Daoy (cell line): ENCODE measurements around the gene TPSB2. TPM values are rescaled to one million over a fixed set of nuclear protein-coding genes. Genes with fewer than 3 reads are reported as not detected.
"Not testable (repeated sequence)": the region's sequence is repeated elsewhere in the genome, so short reads cannot be mapped to it uniquely, and the experiment has no call there.

Source experiments
- DNase-seq: peaks from one replicate; pipeline ENCODE4 v3.0.0-alpha.2; 2015; ENCODE audit warnings: low read depth
- total RNA-seq: library from RNA; depleted of rRNA; stranded (reverse); fragments of >200 nt; shearing (Covaris generic); gene quantifications from 2 replicates; pipeline ENCODE4 v1.2.3, GENCODE V29; 2014; rRNA removed

Gene TPSB2
- total RNA-seq = not detected in 2 replicates

DNA sequence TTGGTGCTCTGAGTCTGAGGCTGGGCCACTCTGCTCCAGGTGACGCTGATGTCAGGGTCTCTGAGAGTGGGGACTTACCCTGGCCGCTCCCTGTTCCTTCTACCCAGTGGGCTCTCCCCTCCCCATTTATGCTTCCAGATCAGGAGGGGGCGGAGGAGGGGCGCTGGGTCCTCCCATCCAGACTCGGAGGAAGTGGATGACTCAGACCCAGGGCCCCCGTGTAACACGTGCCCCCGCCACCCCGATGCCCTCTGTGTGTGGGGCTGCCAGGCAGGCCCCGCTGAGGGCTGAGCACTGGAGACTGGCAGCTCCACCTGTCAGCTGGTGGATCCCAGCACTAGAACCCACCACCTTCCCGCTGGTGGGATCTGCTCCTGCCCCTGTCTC lies at the start of gene TPSB2:
TSS of gene TPSB2 (minus strand) at position 101 of the 387 bp plus-strand sequence. CDS start 233 bp downstream, outside the sequence.
- not testable (repeated sequence) for DNase-seq

DNA sequence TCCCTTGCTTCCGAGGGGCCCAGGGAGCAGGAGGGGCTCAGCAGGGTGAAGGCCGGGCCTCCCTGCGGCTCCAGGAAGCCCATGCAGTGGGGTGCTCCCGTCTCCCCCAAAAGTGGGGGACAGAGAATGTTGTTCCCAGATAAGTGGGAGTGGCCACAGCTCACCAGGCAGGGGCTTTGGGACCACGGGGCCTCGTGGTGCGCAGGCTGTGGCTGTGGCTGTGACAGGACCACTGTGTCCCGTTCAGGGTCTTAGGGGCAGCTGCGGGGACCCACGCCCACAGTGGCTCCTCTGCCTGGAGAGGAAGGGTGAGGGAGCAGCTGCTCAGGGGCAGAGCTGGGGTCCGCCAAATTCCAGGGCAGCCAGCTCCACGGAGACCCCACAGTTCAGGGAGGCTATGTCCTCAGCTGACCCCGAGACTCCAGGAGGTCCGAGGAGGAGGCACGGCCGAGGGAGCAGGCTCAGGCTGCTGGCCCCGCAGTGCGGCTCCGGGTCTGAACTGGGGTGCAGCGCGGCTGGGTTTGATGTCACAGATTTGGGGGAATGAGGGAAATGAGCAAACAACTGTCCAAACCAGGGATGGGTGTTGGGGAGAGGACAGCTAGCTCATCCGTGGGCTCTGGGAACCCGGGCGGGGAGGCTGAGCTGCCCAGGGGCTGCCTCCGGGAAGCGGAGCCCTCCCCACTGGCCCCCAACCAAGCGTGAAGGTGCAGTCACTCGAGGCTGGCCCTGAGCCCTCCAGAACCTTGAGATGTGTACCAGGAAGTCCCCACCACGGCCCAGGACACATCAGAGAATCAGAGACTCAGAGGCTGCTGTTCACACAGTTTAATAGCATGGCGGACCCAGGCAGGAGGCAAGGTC lies 49.3 kb upstream of the TPSB2 start:
- DNase-seq = no peak

DNA sequence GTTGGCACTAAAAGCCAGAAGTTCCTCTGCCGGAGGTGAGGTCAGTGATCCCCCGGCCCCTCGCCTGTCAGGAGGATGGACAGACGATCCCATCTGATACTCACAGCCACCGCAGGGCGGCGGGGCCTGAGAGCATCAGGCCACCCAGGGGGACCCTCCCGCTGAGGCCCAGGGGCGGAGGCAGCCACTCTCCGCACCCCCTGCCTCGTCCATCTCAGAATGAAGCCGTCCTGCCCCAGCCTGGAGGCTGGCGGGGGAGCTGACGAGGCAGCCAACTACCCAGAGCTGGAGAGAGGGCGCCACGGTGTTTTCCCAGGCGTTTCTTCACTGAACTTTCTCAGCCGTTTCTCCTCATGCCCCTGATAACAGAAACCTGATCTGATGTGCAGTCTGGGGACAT lies 48.5 kb upstream of the TPSB2 start:
- no peak for DNase-seq

DNA sequence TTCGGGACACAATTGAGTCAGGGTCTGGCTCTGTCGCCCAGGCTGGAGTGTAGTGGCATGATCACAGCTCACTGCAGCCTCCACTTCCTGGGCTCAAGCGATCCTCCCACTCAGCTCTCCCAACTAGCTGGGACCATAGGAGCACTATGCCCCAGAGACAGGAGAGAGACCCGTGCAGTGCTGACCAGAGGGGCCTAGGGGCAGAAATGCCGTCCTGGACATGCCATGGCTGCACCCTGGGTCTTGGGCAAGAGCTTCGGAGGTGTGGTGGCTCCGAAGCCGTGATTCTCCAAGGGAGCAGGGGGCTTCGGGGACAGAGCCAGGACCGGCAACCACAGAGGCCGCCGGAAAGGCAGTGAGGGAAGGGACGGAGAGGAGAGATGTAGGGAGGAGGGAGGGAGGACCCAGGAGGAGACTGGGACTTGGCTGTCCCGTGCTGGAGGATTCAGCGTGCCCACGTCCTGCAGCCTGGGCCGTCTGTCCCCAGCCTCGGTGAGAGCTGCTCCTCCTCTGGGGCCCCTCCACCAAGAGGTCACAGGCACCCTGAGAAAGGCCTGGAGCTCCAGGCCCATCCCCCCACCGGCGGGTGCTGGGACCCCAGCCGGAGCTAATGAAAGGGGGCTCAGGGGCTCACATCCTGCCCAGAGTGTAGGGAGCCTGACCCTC lies 47.8 kb upstream of the TPSB2 start:
- no peak for DNase-seq

DNA sequence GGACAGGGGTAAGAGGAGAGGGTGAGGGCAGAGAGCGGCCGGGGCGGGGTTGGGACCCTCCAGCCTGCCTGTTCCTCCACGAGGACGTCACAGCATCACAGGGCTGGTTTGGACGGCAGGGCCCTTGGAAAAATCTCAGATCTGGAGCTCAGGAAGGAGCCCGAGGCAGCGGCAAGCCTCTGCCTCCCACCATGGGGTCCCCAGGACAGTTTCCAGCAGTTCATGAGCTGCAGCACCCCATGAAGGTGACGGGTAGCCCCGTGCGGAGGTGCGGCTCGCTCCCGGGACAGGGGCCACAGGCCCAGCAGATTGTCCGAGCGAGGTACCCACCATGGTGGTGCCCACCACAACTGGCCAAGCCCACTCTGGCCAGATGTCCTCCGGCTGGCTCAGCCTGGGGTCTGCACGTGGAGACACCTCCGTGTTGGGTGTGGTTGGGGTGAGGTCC lies 47.2 kb upstream of the TPSB2 start:
- no peak for DNase-seq

DNA sequence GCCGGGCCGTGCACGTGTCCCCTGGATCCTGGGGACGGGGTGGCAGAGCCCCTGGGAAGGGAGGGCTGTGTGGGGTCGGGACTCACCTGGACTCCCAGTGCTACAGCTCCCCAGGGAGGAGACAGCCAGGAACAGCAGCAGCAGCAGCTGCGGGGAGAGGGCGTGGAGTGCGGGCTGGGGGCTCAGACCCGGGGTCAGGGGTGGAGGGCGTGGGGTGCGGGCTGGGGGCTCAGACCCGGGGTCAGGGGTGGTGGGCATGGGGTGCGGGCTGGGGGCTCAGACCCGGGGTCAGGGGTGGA lies 46.5 kb upstream of the TPSB2 start:
- DNase-seq = no peak

DNA sequence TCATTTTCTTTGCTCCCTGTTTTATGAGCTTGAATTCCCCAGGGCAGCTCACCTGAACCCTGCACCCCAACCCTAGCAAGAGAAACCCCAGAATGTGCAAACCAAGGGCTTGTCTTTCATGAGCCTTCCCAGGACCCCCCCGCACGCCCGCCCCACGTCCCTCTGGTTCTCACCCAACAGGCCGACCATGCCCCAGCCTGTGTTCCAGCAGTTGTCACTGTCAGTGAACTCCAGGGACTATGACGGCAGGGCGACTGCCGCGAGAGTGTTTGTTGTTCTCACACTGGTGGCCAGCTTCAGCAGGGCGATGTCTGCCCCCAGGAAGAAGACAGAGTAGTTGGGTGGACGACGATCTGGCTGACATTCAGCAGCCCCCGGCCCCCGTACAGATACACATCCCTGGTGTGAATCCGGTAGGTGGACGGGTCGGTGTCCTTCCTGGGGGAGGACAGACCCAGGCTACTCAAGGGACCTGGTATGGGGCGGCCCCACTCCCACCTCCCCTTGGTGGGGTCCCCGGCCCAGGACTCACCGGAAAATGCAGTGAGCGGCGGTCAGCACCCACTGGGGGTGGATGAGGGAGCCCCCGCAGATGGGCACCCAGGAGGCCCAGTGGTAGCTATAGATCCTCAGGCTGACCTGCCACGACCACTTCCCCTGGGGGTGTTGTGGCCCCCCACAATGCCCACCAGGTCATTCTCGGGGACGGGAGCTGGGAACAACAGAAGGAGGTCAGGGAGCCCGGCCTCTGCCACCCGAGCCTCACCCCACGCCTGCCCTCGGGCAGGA lies 46.0 kb upstream of the TPSB2 start:
- no peak for DNase-seq

DNA sequence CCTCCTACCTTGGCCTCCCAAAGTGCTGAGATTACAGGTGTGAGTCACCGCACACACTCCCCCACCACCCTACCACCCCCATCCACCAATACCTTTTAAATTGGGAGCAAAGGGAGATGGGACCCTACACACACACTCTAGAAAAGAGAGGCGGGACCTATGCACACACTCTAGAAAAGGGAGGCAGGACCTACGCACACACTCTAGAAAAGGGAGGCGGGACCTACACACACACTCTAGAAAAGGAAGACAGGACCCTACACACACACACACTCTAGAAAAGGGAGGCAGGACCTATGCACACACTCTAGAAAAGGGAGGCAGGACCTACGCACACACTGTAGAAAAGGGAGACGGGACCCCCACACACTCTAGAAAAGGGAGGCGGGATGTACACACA lies 44.8 kb upstream of the TPSB2 start:
- no peak for DNase-seq

DNA sequence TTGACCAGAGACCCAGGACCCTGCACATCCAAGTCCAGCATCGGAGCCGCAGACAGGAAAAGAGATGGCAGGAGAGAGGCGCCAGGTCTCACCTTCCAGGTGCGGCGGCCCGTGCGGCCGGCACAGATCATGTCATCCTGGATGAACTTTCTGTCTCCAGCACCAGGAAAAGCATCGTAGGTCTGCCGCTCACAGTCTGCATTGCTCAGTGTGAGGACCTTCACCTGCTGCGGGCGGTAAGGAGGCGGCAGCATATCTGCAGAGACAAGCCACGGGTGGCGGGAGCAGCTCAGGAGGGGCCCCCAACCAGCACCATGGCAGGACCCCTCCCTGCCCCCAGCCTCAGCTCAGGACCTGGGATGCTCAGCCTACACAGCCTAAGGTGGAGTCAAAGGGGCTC lies 43.8 kb upstream of the TPSB2 start:
- no peak for DNase-seq

DNA sequence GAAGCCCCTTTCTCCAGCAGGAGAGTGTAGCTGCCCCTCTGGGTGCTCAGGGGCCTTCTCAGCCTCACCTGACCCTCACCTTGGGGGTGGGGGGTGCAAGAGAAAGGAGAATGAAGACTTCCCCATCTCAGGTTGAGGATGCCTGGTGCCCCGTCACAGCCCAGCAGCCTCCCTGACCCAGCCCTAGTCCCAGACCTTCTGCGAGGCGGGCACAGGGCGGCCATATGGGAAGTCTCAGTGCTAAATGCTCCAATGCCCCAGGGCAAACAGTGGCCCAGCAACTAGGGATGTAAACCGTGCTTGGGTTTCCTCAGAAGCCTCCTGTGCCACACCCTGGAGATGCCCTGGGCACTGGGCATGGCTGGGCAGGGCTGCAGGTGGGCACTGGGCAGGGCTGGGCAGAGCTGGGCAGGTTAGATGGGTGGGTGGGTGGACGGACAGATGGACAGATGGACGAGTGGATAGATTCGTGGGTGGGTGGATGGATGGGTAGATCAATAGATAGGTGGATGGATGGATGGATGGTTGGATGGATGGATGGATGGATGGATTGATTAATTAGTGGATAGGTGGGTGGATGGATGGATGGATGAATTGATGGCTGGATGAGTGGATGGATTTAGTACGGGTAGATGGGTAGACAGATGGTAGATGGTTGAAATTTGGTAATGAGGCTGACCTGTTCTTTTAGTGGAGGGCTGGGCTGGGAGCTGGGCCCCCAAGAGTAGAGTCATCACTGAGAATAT lies 42.6 kb upstream of the TPSB2 start:
- no peak for DNase-seq

DNA sequence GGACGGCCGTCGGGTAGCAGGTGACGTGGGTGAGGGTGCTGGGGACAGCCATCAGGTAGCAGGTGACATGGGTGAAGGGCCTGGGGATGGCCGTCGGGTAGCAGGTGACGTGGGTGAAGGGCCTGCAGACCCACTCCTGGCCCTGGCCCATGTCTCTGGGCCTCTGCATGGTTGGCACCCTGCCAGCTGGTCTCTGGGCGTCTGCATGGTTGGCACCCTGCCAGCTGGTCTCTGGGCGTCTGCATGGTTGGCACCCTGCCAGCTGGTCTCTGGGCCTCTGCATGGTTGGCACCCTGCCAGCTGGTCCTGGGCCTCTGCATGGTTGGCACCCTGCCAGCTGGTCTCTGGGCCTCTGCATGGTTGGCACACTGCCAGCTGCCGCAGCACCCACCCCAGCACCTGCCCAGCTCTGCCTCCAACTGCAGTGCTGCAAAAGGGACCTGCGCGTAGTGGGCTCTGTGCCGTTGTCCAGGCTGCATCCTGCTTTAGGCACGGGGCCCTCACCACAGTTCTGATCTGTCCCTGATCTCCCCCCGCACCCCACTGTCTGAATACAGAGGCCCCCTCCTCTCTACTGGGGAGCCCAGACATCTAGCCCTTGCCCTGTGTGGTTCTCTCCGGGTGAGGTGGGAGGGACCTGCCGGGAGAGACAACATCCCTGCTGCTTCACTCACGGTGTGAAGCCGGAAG lies 41.9 kb upstream of the TPSB2 start:
- peak; percentile 35 for DNase-seq

DNA sequence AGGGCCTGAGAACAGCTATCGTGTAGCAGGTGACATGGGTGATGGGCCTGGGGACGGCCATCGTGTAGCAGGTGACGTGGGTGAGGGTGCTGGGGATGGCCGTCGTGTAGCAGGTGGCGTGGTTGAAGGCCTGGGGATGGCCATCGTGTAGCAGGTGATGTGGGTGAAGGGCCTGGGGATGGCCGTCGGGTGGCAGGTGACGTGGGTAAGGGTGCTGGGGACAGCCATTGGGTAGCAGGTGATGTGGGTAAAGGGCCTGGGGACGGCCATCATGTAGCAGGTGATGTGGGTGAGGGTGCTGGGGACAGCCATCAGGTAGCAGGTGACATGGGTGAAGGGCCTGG lies 41.4 kb upstream of the TPSB2 start:
- no peak for DNase-seq

DNA sequence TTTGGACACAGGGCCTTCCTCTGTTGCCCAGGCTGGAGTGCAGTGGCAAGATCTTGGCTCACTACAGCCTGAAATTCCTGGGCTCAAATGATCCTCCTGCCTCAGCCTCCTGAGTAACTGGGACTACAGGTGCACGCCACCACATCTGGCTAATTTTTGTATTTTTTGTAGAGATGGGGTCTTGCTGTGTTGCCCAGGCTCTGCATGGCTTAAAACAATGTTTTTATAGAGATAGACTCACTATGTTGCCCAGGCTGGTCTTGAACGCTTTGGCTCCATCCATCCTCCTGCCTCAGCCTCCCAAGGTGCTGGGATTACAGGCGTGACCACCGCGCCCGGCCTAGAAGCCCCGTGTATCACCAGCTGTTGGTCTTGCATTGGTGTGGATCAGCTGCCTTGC lies 39.4 kb upstream of the TPSB2 start:
- DNase-seq = not testable (repeated sequence)

DNA sequence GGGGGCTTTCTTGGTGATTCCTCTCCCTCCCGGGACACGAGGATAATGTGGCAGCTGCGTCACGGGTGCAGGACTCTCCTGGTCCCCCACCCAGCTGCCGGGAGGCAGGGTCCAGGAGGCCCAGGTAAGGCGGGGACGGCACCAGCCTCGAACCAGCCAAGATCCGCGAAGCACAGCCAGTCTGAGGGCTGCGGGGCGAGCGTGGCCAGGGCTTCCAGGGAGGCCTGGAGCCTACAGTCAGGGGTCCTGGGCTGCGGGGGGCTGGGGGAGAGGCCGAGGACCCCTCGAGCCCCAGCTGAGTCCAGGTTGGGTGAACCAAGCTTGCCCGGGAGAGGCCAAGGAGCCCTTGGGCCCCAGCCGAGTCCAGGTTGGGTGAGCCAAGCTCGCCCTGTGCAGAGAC lies 35.8 kb upstream of the TPSB2 start:
- DNase-seq = no peak

DNA sequence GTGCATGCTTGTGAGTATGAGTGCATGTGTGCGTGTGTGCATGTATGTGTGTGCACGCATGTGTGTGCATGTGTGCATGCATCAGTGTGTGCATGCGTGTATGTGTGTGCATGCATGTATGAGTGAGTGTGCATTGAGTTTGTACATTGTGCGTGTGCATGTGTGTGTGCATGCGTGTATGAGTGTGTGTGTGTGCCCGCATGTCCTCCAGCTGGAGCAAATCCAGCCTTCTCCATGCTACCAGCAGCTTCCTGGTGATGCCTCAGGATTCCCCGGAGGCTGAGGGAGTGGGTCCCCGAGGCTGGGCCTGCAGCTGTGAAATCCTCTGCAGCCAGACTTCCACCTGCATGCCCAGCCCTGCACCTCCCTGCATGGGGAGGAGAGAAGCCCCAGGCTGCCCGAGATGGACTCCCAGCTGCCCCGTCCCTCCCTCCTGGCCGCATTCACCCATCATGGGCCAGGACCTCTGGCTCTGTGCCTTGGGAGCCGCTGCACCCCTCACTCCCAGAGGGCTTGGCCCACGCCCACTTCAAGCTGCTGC lies 35.2 kb upstream of the TPSB2 start:
- DNase-seq = no peak

DNA sequence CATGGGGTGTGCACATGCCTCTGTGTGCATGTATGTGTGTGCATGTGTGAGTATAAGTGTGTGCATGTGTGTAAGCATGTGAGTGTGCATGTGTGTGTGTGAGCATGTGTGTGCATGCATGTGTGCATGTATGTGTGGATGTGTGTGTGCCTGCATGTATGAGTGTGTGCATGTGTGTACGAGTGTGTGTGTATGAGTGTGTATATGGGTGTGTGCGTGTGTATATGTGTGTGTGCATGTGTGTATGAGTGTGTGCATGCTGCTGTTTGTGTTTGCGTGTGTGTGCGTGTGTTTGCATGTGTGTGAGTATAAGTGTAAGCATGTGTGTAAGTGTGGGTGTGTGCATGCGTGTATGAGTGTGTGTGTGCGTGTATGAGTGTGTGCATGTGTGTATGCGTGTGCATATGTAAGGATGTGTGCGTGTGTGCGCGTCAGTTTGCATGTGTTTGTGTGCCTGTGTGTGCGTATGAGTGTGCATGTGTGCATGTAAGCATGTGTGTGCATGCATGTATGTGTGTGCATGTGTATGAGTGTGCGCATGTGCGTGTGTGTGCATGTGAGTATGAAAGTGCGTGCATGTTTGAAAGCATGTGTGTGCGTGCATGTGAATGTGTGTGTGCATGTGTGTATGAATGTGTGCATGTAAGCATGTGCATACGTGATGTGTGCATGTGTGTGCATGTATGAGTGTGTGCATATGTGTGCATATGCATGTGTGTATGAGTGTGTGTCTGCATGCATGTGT lies 34.5 kb upstream of the TPSB2 start:
- no peak for DNase-seq

DNA sequence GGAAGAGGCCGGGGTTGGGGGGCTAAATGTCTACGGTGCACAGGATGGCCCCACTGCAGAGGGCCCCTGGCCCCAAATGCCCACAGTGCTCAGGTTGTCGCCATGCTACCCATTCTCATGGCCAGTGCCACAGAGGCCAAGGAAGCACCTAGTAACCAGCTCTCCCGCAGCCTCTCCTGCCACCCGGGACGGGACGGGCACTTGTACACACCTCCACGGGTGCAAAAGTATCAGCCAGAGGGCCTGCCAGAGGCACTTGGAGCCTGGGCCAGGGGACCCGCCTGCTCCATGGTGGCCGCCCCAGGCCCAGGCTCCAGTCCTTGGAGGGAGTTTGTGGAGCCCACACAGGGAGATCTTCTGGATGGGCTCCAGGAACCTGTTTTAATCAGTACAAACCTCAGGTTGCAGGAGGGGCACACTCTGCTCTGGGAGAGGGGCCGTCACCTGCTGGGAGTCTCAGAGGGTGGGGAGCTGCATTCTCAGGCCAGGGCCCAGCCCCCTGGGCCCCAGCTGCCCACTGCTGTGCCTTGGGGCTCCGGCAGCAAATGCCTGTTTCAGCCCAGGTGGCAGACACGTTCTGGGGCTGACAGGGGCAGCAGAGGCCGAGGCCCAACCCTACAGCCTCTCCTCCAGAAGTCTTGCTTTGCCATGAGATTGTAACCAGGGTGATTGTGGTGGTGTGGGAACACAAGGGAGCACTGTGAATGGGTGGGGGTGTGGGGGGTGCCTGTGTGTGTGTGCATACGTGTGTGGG lies 33.8 kb upstream of the TPSB2 start:
- no peak for DNase-seq

DNA sequence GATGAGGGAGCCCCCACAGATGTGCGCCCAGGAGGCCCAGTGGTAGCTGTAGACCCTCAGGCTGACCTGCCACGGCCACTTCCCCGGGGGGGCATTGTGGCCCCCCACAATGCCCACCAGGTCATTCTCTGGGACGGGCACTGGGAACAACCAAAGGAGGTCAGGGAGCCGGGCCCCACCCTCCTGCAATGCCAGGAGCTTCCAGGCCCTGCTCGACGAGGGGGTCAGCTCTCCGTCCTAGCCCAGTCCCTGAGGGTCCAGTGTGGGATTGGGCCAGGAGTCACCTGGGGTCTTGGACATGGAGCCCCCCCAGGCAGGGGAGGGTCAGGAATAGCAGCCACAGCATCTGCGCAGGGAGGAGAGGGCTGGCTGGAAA lies 32.9 kb upstream of the TPSB2 start:
- DNase-seq = no peak

DNA sequence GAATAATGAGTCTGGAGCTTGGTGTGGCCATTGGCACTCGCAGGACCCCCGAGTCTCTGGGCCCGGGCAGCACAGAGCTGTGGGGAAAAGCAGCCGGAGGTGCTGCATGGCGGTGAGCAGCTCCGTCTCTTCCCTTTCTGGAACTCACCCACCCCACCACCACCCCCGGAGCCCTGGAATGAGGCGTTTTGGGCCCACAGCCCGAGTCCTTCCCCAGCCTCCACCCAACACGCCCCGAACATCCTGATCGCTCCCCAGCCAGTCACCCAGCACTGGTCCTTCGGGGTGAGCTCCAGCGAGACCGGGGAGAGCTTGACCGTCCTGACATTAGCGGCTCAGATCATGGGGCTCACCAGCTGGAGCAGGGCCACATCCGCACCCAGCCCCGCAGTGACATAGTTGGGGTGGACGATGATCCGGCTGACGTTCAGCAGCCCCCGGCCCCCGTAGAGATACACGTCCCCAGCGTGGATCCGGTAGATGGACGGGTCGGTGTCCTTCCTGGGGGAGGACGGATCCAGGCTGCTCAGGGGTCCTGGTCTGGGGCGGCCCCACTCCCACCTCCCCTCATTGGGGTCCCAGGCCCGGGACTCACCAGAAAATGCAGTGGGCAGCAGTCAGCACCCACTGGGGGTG lies 32.3 kb upstream of the TPSB2 start:
- no peak for DNase-seq
